Hepatocyte (in vitro differentiated cells): Measurements from ENCODE around the gene C12orf43. TPM values are rescaled to one million over a fixed set of nuclear protein-coding genes. Genes with fewer than 3 reads are reported as not detected.
A peak's percentile ranks its signal among the peaks of the same experiment; 100 is the strongest.

Experiments used
- DNase-seq: peaks from one replicate; pipeline ENCODE4 v3.0.0-alpha.2; 2016; ENCODE audit warnings: low spot score
- H2AFZ ChIP-seq: fragments of 200-600 bp; sonication (generic); 2 replicates; pipeline ENCODE4 v1.6.0; 2016; ENCODE audit warnings: antibody characterized with exemption, mild to moderate bottlenecking
- H3K27ac ChIP-seq: fragments of 200-600 bp; sonication (generic); 2 replicates; pipeline ENCODE4 v1.5.1; 2016; ENCODE audit warnings: mild to moderate bottlenecking
- H3K27me3 ChIP-seq: fragments of 200-600 bp; sonication (generic); 2 replicates; pipeline ENCODE4 v1.6.1; 2016
- H3K36me3 ChIP-seq: fragments of 200-600 bp; sonication (generic); replicated peaks from 2 replicates; pipeline ENCODE4 v1.5.1; 2016; ENCODE audit warnings: low read depth; ENCODE audit not compliant: insufficient read depth
- H3K4me1 ChIP-seq: fragments of 200-600 bp; sonication (generic); 2 replicates; pipeline ENCODE4 v1.5.1; 2016; ENCODE audit warnings: mild to moderate bottlenecking, moderate library complexity; ENCODE audit not compliant: insufficient read depth
- H3K4me2 ChIP-seq: fragments of 200-600 bp; sonication (generic); 2 replicates; pipeline ENCODE4 v1.6.0; 2016
- H3K4me3 ChIP-seq: fragments of 200-600 bp; sonication (generic); 2 replicates; pipeline ENCODE4 v1.5.1; 2016; ENCODE audit warnings: mild to moderate bottlenecking
- H3K79me2 ChIP-seq: fragments of 200-600 bp; sonication (generic); 2 replicates; pipeline ENCODE4 v1.6.0; 2017; ENCODE audit warnings: mild to moderate bottlenecking
- H3K9me2 ChIP-seq: fragments of 200-600 bp; sonication (generic); replicated peaks from 2 replicates; pipeline ENCODE4 v1.6.0; 2017; ENCODE audit warnings: mild to moderate bottlenecking; ENCODE audit not compliant: insufficient read depth
- H3K9me3 ChIP-seq: fragments of 200-600 bp; sonication (generic); 2 replicates; pipeline ENCODE4 v1.5.1; 2016; ENCODE audit warnings: low read depth, mild to moderate bottlenecking
- H4K20me1 ChIP-seq: fragments of 200-600 bp; sonication (generic); 2 replicates; pipeline ENCODE4 v1.6.0; 2016; ENCODE audit warnings: mild to moderate bottlenecking; ENCODE audit not compliant: insufficient read depth, poor library complexity, severe bottlenecking
- EZH2 ChIP-seq: fragments of 200-600 bp; sonication (generic); IDR thresholded peaks from 2 replicates; pipeline ENCODE4 v1.6.1; 2016; ENCODE audit warnings: antibody characterized with exemption, mild to moderate bottlenecking, borderline replicate concordance
- EZH2phosphoT487 ChIP-seq: fragments of 200-600 bp; sonication (generic); IDR thresholded peaks from one replicate; pipeline ENCODE4 v1.6.1; 2018; ENCODE audit warnings: antibody characterized with exemption, mild to moderate bottlenecking, low read depth, moderate library complexity; ENCODE audit not compliant: unreplicated experiment, severe bottlenecking
- WGBS: methylation state at CpG from one replicate; pipeline ENCODE4 v1.1.6; 2016; ENCODE audit warnings: low lambda C conversion rate; ENCODE audit errors: missing lambda C conversion rate; 5-methylcytosine and 5-hydroxymethylcytosine counted together
- polyA plus RNA-seq: library from polyadenylated mRNA; unstranded; fragments of >200 nt; fragmentation: Nextera tagmentation; extraction: Ambion mirVana; gene quantifications from 2 replicates; pipeline ENCODE4 v1.2.1, GENCODE V29; 2016
- total RNA-seq: library from RNA; depleted of rRNA; stranded (reverse); fragments of >200 nt; gene quantifications from 2 replicates; pipeline ENCODE4 v1.2.3, GENCODE V29; 2014
- TF ChIP-seq, protein P1 (sequence below): fragments of 200-600 bp; sonication (generic); IDR thresholded peaks from 2 replicates; pipeline ENCODE4 v1.5.1; 2016; ENCODE audit warnings: antibody characterized with exemption, mild to moderate bottlenecking; ENCODE audit not compliant: poor library complexity

The C12orf43 gene
- total and polyA plus RNA-seq, 2 experiments from 2014 or later, result 11.3 to 11.8 TPM

GRCh38 chr12:121025442-121026226 lies 9.3 kb upstream of the C12orf43 start:
- Histone ChIP-seq H3K27ac (peak overlapping the region; percentile 93), H2AFZ (no peak overlapping the region), H3K27me3 (no peaks in the 10 kb centered on the region), H3K79me2 (no peaks in the 10 kb centered on the region), H4K20me1 (no peaks in the 10 kb centered on the region), H3K36me3 (no peaks in the 10 kb centered on the region), H3K4me2 (peak overlapping the region; percentile 15), H3K4me3 (no peak overlapping the region), H3K4me1 (peaks cover 4% of the 10 kb centered on the region), H3K9me3 (no peaks in the 10 kb centered on the region), H3K9me2 (no peaks in the 10 kb centered on the region)
- DNase-seq, result peak; percentile 83
- 76% methylated on average over 11 of the region's 11 CpGs for WGBS
- TF ChIP-seq EZH2phosphoT487, result no peak

DNA sequence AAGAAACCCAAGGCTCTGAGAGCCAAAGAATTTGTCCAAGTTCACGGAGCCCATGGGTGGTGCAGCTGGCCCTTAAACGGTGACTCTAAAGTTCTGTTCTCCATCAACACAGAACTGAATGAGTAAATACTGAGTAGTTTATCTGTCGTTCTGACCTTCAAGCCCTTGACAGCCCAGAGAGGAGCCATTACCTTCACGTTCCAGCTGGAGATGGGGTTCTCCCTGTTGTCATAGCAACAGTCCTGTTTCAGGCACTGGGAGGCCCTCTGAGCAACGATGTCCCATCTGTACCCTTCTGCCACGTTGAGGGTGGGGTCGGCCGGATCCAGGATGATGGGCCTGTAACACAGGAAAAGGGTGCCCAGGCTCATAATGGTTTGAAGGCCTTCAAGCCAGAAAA lies 7.5 kb upstream of the C12orf43 start:
- WGBS, result 73% methylated on average over 8 of the region's 8 CpGs
- Histone ChIP-seq H3K9me2 (no peaks in the 10 kb centered on the region), H3K79me2 (no peaks in the 10 kb centered on the region), H3K36me3 (no peaks in the 10 kb centered on the region), H3K27me3 (no peaks in the 10 kb centered on the region), H2AFZ (no peak overlapping the region), H3K4me1 (peaks cover 4% of the 10 kb centered on the region), H3K9me3 (no peaks in the 10 kb centered on the region), H4K20me1 (no peaks in the 10 kb centered on the region), H3K27ac (no peak overlapping the region), H3K4me2 (no peak overlapping the region), H3K4me3 (no peak overlapping the region)
- DNase-seq, result no peak
- TF ChIP-seq EZH2phosphoT487 (no peak), EZH2 (no peak)
- TF ChIP-seq, protein P1, sequence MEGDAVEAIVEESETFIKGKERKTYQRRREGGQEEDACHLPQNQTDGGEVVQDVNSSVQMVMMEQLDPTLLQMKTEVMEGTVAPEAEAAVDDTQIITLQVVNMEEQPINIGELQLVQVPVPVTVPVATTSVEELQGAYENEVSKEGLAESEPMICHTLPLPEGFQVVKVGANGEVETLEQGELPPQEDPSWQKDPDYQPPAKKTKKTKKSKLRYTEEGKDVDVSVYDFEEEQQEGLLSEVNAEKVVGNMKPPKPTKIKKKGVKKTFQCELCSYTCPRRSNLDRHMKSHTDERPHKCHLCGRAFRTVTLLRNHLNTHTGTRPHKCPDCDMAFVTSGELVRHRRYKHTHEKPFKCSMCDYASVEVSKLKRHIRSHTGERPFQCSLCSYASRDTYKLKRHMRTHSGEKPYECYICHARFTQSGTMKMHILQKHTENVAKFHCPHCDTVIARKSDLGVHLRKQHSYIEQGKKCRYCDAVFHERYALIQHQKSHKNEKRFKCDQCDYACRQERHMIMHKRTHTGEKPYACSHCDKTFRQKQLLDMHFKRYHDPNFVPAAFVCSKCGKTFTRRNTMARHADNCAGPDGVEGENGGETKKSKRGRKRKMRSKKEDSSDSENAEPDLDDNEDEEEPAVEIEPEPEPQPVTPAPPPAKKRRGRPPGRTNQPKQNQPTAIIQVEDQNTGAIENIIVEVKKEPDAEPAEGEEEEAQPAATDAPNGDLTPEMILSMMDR, result no peak

- no peaks in the 10 kb centered on the region for H3K27me3 ChIP-seq
- H2AFZ ChIP-seq, result no peak overlapping the region
- no peak overlapping the region for H3K4me3 ChIP-seq
- H3K9me2 ChIP-seq, result no peaks in the 10 kb centered on the region
- no peaks in the 10 kb centered on the region for H3K9me3 ChIP-seq
- DNase-seq, result no peak
- H3K79me2 ChIP-seq, result no peaks in the 10 kb centered on the region
- no peak overlapping the region for H3K27ac ChIP-seq
- TF ChIP-seq EZH2phosphoT487, result no peak
- TF ChIP-seq EZH2, result no peak
- TF ChIP-seq, protein P1, result no peak
- H3K36me3 ChIP-seq, result no peaks in the 10 kb centered on the region
- H3K4me1 ChIP-seq, result peaks cover 4% of the 10 kb centered on the region
- no peaks in the 10 kb centered on the region for H4K20me1 ChIP-seq
- no peak overlapping the region for H3K4me2 ChIP-seq
- WGBS, result 67% methylated on average over 2 of the region's 2 CpGs
Measured at GRCh38 chr12:121022713-121023112, 6.4 kb upstream of the C12orf43 start.

DNA sequence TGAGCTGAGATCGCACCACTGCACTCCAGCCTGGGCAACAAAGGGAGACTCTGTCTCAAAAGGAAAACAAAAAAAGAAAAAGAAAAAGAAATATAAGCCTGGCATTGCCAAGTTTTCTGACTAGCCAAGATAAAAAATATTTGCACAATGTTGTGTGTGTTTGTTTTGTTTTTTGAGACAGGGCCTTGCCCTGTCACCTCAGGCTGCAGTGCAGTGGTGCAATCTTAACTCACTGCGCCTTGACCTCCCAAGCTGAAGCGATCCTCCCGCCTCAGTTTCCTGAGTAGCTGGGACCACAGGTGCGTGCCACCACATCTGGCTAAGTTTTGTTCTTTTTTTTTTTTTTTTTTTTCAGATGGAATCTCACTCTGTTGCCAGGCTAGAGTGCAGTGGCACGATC lies 5.5 kb upstream of the C12orf43 start:
- H3K36me3 ChIP-seq, result no peaks in the 10 kb centered on the region
- TF ChIP-seq EZH2 (no peak), EZH2phosphoT487 (no peak)
- TF ChIP-seq, protein P1, result no peak
- WGBS, result 97% methylated on average over 6 of the region's 6 CpGs

More for the DNA sequence above, 5.5 kb upstream of the C12orf43 start:
- no peak for DNase-seq
- H3K4me1 ChIP-seq, result peaks cover 4% of the 10 kb centered on the region
- H3K4me3 ChIP-seq, result no peak overlapping the region
- no peak overlapping the region for H2AFZ ChIP-seq
- no peaks in the 10 kb centered on the region for H3K27me3 ChIP-seq
- no peaks in the 10 kb centered on the region for H3K79me2 ChIP-seq
- H3K9me3 ChIP-seq, result no peaks in the 10 kb centered on the region
- no peak overlapping the region for H3K4me2 ChIP-seq
- H4K20me1 ChIP-seq, result no peaks in the 10 kb centered on the region
- H3K9me2 ChIP-seq, result no peaks in the 10 kb centered on the region
- H3K27ac ChIP-seq, result no peak overlapping the region
